WTC11 (cell line): ENCODE data around the gene TBPL2. TPM values are rescaled to one million over a fixed set of nuclear protein-coding genes. Genes with fewer than 3 reads are reported as not detected.

Experiments used
- CREB1 ChIP-seq: sonication (generic); formaldehyde crosslinking; IDR thresholded peaks from 2 replicates; pipeline ENCODE4 v1.8.0; 2023; ENCODE audit warnings: mild to moderate bottlenecking, missing genetic modification reagents
- GABPB1 ChIP-seq: sonication (generic); formaldehyde crosslinking; IDR thresholded peaks from 2 replicates; pipeline ENCODE4 v1.8.1; 2023; ENCODE audit warnings: mild to moderate bottlenecking, missing genetic modification reagents
- GRHL2 ChIP-seq: fragments of 250-450 bp; sonication (Bioruptor Pico); IDR thresholded peaks from 2 replicates; pipeline ENCODE4 v1.8.0; 2022; ENCODE audit warnings: mild to moderate bottlenecking, moderate library complexity; ENCODE audit not compliant: insufficient replicate concordance, severe bottlenecking
- HMGA2 ChIP-seq: fragments of 250-450 bp; sonication (Bioruptor Pico); IDR thresholded peaks from 2 replicates; pipeline ENCODE4 v1.4.0; 2021; ENCODE audit warnings: mild to moderate bottlenecking, moderate library complexity
- KAT7 ChIP-seq: sonication (generic); formaldehyde crosslinking; IDR thresholded peaks from 2 replicates; pipeline ENCODE4 v1.8.1; 2023; ENCODE audit warnings: missing genetic modification reagents, mild to moderate bottlenecking, borderline replicate concordance
- NFATC4 ChIP-seq: fragments of 250-450 bp; sonication (Bioruptor Pico); IDR thresholded peaks from 2 replicates; pipeline ENCODE4 v1.9.0; 2021; ENCODE audit warnings: mild to moderate bottlenecking
- NR3C1 ChIP-seq: sonication (generic); formaldehyde crosslinking; conservative IDR thresholded peaks from 2 replicates; pipeline ENCODE4 v1.8.1; 2023; ENCODE audit warnings: low read depth, mild to moderate bottlenecking, missing genetic modification reagents
- TCF7 ChIP-seq: sonication (generic); formaldehyde crosslinking; IDR thresholded peaks from 2 replicates; pipeline ENCODE4 v1.8.0; 2022; ENCODE audit warnings: mild to moderate bottlenecking, low read depth, missing genetic modification reagents, moderate library complexity
- ZBTB21 ChIP-seq: sonication (generic); formaldehyde crosslinking; IDR thresholded peaks from 2 replicates; pipeline ENCODE4 v1.8.1; 2023; ENCODE audit warnings: mild to moderate bottlenecking, missing genetic modification reagents, borderline replicate concordance
- ZNF263 ChIP-seq: sonication (generic); formaldehyde crosslinking; IDR thresholded peaks from 2 replicates; pipeline ENCODE4 v1.8.1; 2022; ENCODE audit warnings: low read depth, mild to moderate bottlenecking, moderate library complexity, missing genetic modification reagents
- ZNF317 ChIP-seq: sonication (generic); formaldehyde crosslinking; IDR thresholded peaks from 2 replicates; pipeline ENCODE4 v1.8.1; 2023; ENCODE audit warnings: low read depth, mild to moderate bottlenecking, moderate library complexity, missing genetic modification reagents, borderline replicate concordance
- ZNF423 ChIP-seq: fragments of 250-450 bp; sonication (Bioruptor Pico); IDR thresholded peaks from 2 replicates; pipeline ENCODE4 v2.1.2; 2022; ENCODE audit warnings: mild to moderate bottlenecking, moderate library complexity
- total RNA-seq: library from RNA; stranded (reverse); gene quantifications from 3 replicates; pipeline ENCODE4 v1.2.3, GENCODE V29; 2021
- TF ChIP-seq, protein P1 (sequence below): sonication (generic); formaldehyde crosslinking; IDR thresholded peaks from 2 replicates; pipeline ENCODE4 v1.8.1; 2023; ENCODE audit warnings: mild to moderate bottlenecking, missing genetic modification reagents, borderline replicate concordance
- TF ChIP-seq, protein P2 (sequence below): sonication (generic); formaldehyde crosslinking; IDR thresholded peaks from 2 replicates; pipeline ENCODE4 v1.8.0; 2022; ENCODE audit warnings: mild to moderate bottlenecking, missing genetic modification reagents
- TF ChIP-seq, protein P3 (sequence below): sonication (generic); formaldehyde crosslinking; IDR thresholded peaks from 2 replicates; pipeline ENCODE4 v1.8.0; 2022; ENCODE audit warnings: mild to moderate bottlenecking, missing genetic modification reagents
- TF ChIP-seq, protein P4 (sequence below): sonication (generic); formaldehyde crosslinking; IDR thresholded peaks from 2 replicates; pipeline ENCODE4 v1.8.0; 2023; ENCODE audit warnings: mild to moderate bottlenecking, missing genetic modification reagents
- TF ChIP-seq, protein P5 (sequence below): sonication (generic); formaldehyde crosslinking; IDR thresholded peaks from 2 replicates; pipeline ENCODE4 v1.8.0; 2022; ENCODE audit warnings: missing genetic modification reagents
- TF ChIP-seq, protein P6 (sequence below): fragments of 250-450 bp; sonication (Bioruptor Pico); IDR thresholded peaks from 2 replicates; pipeline ENCODE4 v1.9.0; 2021; ENCODE audit warnings: mild to moderate bottlenecking, borderline replicate concordance
- TF ChIP-seq, protein P7 (sequence below): fragments of 200-600 bp; IDR thresholded peaks from 2 replicates; pipeline ENCODE4 v1.8.0; 2022; ENCODE audit warnings: antibody characterized with exemption

TBPL2 gene
- total RNA-seq, 1 experiment from 2014 or later: not detected

DNA sequence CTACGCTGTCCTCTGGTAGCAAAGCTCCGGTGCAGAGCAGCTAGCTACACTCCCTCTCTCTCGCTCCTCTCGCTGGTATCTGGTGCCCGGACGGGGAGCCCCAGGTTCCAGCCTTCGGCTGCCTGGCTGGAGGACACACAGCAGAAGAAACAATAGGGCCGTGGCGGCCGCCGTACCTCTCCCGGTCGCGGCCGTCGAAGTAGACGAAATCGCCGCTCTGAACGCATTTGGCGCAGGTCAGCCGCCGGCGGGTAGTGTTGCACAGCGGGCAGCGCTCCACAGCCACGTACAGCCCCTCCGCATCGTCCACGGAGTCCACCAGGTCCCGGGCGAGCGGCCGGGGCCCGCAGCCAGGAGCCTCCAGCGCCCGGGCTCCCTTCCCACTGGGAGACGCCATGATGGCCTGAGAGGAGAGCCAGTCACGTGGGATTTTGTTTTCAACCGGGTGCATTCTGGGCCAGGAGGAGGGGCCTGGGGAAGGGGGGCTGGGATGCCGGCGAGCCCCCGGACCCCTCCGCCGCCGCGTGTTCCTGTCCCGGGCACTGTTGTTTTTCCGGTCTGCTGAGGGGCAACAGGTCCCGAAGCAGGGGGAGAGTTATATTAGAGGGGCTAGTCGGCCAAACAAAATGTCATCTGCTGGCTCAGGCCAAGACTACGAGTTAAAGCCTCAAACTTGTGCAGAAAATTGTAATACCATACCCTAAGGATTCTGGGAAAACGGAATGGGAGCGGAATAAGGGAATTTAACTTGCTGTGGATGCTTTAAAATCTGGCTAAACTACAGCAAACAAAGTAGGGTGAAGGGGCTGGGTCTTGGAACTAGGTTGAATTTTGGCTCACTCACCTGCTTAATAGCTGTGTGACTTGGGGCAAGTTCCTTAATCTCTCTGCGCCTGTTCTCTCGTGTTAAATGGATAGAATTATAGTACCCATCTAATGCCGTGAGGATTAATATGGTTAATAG lies 28.7 kb downstream of the TBPL2 start, which contains the start of gene ATG14 (continued):
- TF ChIP-seq, protein P1, sequence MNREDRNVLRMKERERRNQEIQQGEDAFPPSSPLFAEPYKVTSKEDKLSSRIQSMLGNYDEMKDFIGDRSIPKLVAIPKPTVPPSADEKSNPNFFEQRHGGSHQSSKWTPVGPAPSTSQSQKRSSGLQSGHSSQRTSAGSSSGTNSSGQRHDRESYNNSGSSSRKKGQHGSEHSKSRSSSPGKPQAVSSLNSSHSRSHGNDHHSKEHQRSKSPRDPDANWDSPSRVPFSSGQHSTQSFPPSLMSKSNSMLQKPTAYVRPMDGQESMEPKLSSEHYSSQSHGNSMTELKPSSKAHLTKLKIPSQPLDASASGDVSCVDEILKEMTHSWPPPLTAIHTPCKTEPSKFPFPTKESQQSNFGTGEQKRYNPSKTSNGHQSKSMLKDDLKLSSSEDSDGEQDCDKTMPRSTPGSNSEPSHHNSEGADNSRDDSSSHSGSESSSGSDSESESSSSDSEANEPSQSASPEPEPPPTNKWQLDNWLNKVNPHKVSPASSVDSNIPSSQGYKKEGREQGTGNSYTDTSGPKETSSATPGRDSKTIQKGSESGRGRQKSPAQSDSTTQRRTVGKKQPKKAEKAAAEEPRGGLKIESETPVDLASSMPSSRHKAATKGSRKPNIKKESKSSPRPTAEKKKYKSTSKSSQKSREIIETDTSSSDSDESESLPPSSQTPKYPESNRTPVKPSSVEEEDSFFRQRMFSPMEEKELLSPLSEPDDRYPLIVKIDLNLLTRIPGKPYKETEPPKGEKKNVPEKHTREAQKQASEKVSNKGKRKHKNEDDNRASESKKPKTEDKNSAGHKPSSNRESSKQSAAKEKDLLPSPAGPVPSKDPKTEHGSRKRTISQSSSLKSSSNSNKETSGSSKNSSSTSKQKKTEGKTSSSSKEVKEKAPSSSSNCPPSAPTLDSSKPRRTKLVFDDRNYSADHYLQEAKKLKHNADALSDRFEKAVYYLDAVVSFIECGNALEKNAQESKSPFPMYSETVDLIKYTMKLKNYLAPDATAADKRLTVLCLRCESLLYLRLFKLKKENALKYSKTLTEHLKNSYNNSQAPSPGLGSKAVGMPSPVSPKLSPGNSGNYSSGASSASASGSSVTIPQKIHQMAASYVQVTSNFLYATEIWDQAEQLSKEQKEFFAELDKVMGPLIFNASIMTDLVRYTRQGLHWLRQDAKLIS (CRISPR knock-in tag): no peak
- TF ChIP-seq NFATC4 (0 out of 2 replicates have a peak, but pooled peaks have one; percentile 37), ZBTB21 (CRISPR knock-in tag) (no peak), NR3C1 (CRISPR knock-in tag) (no peak), HMGA2 (CRISPR knock-in tag) (no peak), KAT7 (CRISPR knock-in tag) (peak; percentile 37; the same call in 1 of the 2 replicates), GABPB1 (CRISPR knock-in tag) (no peak; the same call in 1 of the 2 replicates), CREB1 (CRISPR knock-in tag) (no peak), ZNF423 (CRISPR knock-in tag) (no peak), GRHL2 (CRISPR knock-in tag) (no peak), ZNF317 (CRISPR knock-in tag) (no peak), TCF7 (CRISPR knock-in tag) (no peak), ZNF263 (CRISPR knock-in tag) (no peak)
- TF ChIP-seq, protein P2, sequence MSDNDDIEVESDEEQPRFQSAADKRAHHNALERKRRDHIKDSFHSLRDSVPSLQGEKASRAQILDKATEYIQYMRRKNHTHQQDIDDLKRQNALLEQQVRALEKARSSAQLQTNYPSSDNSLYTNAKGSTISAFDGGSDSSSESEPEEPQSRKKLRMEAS (CRISPR knock-in tag): peak; percentile 82
- TF ChIP-seq, protein P3, sequence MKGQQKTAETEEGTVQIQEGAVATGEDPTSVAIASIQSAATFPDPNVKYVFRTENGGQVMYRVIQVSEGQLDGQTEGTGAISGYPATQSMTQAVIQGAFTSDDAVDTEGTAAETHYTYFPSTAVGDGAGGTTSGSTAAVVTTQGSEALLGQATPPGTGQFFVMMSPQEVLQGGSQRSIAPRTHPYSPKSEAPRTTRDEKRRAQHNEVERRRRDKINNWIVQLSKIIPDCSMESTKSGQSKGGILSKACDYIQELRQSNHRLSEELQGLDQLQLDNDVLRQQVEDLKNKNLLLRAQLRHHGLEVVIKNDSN (CRISPR knock-in tag): peak; percentile 97
- TF ChIP-seq, protein P4, sequence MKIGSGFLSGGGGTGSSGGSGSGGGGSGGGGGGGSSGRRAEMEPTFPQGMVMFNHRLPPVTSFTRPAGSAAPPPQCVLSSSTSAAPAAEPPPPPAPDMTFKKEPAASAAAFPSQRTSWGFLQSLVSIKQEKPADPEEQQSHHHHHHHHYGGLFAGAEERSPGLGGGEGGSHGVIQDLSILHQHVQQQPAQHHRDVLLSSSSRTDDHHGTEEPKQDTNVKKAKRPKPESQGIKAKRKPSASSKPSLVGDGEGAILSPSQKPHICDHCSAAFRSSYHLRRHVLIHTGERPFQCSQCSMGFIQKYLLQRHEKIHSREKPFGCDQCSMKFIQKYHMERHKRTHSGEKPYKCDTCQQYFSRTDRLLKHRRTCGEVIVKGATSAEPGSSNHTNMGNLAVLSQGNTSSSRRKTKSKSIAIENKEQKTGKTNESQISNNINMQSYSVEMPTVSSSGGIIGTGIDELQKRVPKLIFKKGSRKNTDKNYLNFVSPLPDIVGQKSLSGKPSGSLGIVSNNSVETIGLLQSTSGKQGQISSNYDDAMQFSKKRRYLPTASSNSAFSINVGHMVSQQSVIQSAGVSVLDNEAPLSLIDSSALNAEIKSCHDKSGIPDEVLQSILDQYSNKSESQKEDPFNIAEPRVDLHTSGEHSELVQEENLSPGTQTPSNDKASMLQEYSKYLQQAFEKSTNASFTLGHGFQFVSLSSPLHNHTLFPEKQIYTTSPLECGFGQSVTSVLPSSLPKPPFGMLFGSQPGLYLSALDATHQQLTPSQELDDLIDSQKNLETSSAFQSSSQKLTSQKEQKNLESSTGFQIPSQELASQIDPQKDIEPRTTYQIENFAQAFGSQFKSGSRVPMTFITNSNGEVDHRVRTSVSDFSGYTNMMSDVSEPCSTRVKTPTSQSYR: 0 out of 2 replicates have a peak, but pooled peaks have one; percentile 9
- TF ChIP-seq, protein P5, sequence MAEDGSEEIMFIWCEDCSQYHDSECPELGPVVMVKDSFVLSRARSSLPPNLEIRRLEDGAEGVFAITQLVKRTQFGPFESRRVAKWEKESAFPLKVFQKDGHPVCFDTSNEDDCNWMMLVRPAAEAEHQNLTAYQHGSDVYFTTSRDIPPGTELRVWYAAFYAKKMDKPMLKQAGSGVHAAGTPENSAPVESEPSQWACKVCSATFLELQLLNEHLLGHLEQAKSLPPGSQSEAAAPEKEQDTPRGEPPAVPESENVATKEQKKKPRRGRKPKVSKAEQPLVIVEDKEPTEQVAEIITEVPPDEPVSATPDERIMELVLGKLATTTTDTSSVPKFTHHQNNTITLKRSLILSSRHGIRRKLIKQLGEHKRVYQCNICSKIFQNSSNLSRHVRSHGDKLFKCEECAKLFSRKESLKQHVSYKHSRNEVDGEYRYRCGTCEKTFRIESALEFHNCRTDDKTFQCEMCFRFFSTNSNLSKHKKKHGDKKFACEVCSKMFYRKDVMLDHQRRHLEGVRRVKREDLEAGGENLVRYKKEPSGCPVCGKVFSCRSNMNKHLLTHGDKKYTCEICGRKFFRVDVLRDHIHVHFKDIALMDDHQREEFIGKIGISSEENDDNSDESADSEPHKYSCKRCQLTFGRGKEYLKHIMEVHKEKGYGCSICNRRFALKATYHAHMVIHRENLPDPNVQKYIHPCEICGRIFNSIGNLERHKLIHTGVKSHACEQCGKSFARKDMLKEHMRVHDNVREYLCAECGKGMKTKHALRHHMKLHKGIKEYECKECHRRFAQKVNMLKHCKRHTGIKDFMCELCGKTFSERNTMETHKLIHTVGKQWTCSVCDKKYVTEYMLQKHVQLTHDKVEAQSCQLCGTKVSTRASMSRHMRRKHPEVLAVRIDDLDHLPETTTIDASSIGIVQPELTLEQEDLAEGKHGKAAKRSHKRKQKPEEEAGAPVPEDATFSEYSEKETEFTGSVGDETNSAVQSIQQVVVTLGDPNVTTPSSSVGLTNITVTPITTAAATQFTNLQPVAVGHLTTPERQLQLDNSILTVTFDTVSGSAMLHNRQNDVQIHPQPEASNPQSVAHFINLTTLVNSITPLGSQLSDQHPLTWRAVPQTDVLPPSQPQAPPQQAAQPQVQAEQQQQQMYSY (CRISPR knock-in tag): no peak
- TF ChIP-seq, protein P6, sequence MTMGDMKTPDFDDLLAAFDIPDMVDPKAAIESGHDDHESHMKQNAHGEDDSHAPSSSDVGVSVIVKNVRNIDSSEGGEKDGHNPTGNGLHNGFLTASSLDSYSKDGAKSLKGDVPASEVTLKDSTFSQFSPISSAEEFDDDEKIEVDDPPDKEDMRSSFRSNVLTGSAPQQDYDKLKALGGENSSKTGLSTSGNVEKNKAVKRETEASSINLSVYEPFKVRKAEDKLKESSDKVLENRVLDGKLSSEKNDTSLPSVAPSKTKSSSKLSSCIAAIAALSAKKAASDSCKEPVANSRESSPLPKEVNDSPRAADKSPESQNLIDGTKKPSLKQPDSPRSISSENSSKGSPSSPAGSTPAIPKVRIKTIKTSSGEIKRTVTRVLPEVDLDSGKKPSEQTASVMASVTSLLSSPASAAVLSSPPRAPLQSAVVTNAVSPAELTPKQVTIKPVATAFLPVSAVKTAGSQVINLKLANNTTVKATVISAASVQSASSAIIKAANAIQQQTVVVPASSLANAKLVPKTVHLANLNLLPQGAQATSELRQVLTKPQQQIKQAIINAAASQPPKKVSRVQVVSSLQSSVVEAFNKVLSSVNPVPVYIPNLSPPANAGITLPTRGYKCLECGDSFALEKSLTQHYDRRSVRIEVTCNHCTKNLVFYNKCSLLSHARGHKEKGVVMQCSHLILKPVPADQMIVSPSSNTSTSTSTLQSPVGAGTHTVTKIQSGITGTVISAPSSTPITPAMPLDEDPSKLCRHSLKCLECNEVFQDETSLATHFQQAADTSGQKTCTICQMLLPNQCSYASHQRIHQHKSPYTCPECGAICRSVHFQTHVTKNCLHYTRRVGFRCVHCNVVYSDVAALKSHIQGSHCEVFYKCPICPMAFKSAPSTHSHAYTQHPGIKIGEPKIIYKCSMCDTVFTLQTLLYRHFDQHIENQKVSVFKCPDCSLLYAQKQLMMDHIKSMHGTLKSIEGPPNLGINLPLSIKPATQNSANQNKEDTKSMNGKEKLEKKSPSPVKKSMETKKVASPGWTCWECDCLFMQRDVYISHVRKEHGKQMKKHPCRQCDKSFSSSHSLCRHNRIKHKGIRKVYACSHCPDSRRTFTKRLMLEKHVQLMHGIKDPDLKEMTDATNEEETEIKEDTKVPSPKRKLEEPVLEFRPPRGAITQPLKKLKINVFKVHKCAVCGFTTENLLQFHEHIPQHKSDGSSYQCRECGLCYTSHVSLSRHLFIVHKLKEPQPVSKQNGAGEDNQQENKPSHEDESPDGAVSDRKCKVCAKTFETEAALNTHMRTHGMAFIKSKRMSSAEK (CRISPR knock-in tag): 0 out of 2 replicates have a peak, but pooled peaks have one; percentile 6
- TF ChIP-seq, protein P7, sequence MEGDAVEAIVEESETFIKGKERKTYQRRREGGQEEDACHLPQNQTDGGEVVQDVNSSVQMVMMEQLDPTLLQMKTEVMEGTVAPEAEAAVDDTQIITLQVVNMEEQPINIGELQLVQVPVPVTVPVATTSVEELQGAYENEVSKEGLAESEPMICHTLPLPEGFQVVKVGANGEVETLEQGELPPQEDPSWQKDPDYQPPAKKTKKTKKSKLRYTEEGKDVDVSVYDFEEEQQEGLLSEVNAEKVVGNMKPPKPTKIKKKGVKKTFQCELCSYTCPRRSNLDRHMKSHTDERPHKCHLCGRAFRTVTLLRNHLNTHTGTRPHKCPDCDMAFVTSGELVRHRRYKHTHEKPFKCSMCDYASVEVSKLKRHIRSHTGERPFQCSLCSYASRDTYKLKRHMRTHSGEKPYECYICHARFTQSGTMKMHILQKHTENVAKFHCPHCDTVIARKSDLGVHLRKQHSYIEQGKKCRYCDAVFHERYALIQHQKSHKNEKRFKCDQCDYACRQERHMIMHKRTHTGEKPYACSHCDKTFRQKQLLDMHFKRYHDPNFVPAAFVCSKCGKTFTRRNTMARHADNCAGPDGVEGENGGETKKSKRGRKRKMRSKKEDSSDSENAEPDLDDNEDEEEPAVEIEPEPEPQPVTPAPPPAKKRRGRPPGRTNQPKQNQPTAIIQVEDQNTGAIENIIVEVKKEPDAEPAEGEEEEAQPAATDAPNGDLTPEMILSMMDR: no peak
